Measurements from ENCODE around the gene PDE6D. TPM values are rescaled to one million over a fixed set of nuclear protein-coding genes. Genes with fewer than 3 reads are reported as not detected.

PDE6D gene
- total and polyA plus RNA-seq, 2 experiments from 2014 or later, result 35.2 to 55.6 TPM

DNA sequence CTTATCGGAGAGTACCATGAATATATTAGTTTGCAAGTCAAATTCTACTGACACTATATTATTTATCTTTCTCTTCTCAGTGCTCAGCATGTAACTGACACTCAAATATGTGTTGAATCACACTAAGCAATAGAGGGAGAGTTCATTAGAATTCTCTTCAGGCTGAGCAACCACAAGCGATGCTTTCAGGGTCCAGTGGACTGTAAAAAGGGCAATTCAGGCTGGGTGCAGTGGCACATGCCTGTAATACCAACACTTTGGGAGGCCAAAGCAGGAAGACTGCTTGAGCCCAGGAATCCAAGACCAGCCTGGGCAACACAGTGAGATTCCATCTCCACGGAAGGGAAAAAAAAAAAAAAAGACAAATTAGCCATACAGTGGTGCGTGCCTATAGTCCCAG lies 16.3 kb downstream of the PDE6D start:
- Histone ChIP-seq H3K79me2 (replicated peaks; ENCODE audit: insufficient read depth) (peaks cover 5% of the 10 kb centered on the region; the same call in 1 of the 2 replicates), H3K4me1 (ENCODE audit: insufficient read depth) (peaks cover 5% of the 10 kb centered on the region; the same call in 1 of the 2 replicates), H3K9me2 (ENCODE audit: insufficient read depth) (no peaks in the 10 kb centered on the region), H3K27me3 (ENCODE audit: insufficient read depth) (no peaks in the 10 kb centered on the region), H3K36me3 (ENCODE audit: insufficient read depth) (no peaks in the 10 kb centered on the region), H3K4me3 (no peak overlapping the region), H3K27ac (ENCODE audit: low read depth) (no peak overlapping the region), H3F3A (replicated peaks; ENCODE audit: low read depth) (0 out of 2 replicates have a peak, but pooled peaks cover 4% of the 10 kb centered on the region), H3K4me2 (no peak overlapping the region), H2AFZ (no peak overlapping the region), H4K20me1 (replicated peaks; ENCODE audit: insufficient read depth) (no peaks in the 10 kb centered on the region)
- DNase-seq (ENCODE audit: low spot score), result no peak
- Mint-ChIP-seq H3K27me3 (ENCODE audit: insufficient read depth, low read depth, poor library complexity) (no peaks in the 10 kb centered on the region), H3K36me3 (ENCODE audit: low read depth) (no peaks in the 10 kb centered on the region), H3K4me3 (no peak overlapping the region), H3K4me1 (peaks cover 10% of the 10 kb centered on the region; the same call in 2 of the 3 replicates), H3K27ac (peak overlapping the region; percentile 18; the same call in 1 of the 2 replicates), H3K9me3 (no peaks in the 10 kb centered on the region)
- no peak for ATAC-seq
- TF ChIP-seq ETS1 (IDR thresholded peaks at IDR 0.05) (no peak), CREB1 (CRISPR knock-in tag; IDR thresholded peaks at IDR 0.05; ENCODE audit: low read depth) (no peak), STAT1 (IDR thresholded peaks at IDR 0.05; ENCODE audit: unreplicated experiment) (no peak), NANOG (IDR thresholded peaks at IDR 0.05; ENCODE audit: borderline replicate concordance) (no peak), JUNB (IDR thresholded peaks at IDR 0.05; ENCODE audit: unreplicated experiment) (no peak), EZH2 (IDR thresholded peaks at IDR 0.05; ENCODE audit: low read depth, unreplicated experiment) (no peak), POLR2AphosphoS5 (IDR thresholded peaks at IDR 0.05; ENCODE audit: low read depth) (no peak), EZH2phosphoT487 (IDR thresholded peaks at IDR 0.05; ENCODE audit: unreplicated experiment) (no peak), ZNF331 (CRISPR knock-in tag; IDR thresholded peaks at IDR 0.05; ENCODE audit: low read depth) (no peak), ZNF114 (CRISPR knock-in tag; IDR thresholded peaks at IDR 0.05) (no peak)
- TF ChIP-seq, protein P1, sequence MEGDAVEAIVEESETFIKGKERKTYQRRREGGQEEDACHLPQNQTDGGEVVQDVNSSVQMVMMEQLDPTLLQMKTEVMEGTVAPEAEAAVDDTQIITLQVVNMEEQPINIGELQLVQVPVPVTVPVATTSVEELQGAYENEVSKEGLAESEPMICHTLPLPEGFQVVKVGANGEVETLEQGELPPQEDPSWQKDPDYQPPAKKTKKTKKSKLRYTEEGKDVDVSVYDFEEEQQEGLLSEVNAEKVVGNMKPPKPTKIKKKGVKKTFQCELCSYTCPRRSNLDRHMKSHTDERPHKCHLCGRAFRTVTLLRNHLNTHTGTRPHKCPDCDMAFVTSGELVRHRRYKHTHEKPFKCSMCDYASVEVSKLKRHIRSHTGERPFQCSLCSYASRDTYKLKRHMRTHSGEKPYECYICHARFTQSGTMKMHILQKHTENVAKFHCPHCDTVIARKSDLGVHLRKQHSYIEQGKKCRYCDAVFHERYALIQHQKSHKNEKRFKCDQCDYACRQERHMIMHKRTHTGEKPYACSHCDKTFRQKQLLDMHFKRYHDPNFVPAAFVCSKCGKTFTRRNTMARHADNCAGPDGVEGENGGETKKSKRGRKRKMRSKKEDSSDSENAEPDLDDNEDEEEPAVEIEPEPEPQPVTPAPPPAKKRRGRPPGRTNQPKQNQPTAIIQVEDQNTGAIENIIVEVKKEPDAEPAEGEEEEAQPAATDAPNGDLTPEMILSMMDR (conservative IDR thresholded peaks at IDR 0.05; ENCODE audit: low read depth in 2 of 2), result no peak
- TF ChIP-seq, protein P2, sequence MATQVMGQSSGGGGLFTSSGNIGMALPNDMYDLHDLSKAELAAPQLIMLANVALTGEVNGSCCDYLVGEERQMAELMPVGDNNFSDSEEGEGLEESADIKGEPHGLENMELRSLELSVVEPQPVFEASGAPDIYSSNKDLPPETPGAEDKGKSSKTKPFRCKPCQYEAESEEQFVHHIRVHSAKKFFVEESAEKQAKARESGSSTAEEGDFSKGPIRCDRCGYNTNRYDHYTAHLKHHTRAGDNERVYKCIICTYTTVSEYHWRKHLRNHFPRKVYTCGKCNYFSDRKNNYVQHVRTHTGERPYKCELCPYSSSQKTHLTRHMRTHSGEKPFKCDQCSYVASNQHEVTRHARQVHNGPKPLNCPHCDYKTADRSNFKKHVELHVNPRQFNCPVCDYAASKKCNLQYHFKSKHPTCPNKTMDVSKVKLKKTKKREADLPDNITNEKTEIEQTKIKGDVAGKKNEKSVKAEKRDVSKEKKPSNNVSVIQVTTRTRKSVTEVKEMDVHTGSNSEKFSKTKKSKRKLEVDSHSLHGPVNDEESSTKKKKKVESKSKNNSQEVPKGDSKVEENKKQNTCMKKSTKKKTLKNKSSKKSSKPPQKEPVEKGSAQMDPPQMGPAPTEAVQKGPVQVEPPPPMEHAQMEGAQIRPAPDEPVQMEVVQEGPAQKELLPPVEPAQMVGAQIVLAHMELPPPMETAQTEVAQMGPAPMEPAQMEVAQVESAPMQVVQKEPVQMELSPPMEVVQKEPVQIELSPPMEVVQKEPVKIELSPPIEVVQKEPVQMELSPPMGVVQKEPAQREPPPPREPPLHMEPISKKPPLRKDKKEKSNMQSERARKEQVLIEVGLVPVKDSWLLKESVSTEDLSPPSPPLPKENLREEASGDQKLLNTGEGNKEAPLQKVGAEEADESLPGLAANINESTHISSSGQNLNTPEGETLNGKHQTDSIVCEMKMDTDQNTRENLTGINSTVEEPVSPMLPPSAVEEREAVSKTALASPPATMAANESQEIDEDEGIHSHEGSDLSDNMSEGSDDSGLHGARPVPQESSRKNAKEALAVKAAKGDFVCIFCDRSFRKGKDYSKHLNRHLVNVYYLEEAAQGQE (IDR thresholded peaks at IDR 0.05; ENCODE audit: unreplicated experiment), result no peak
- TF ChIP-seq, protein P3, sequence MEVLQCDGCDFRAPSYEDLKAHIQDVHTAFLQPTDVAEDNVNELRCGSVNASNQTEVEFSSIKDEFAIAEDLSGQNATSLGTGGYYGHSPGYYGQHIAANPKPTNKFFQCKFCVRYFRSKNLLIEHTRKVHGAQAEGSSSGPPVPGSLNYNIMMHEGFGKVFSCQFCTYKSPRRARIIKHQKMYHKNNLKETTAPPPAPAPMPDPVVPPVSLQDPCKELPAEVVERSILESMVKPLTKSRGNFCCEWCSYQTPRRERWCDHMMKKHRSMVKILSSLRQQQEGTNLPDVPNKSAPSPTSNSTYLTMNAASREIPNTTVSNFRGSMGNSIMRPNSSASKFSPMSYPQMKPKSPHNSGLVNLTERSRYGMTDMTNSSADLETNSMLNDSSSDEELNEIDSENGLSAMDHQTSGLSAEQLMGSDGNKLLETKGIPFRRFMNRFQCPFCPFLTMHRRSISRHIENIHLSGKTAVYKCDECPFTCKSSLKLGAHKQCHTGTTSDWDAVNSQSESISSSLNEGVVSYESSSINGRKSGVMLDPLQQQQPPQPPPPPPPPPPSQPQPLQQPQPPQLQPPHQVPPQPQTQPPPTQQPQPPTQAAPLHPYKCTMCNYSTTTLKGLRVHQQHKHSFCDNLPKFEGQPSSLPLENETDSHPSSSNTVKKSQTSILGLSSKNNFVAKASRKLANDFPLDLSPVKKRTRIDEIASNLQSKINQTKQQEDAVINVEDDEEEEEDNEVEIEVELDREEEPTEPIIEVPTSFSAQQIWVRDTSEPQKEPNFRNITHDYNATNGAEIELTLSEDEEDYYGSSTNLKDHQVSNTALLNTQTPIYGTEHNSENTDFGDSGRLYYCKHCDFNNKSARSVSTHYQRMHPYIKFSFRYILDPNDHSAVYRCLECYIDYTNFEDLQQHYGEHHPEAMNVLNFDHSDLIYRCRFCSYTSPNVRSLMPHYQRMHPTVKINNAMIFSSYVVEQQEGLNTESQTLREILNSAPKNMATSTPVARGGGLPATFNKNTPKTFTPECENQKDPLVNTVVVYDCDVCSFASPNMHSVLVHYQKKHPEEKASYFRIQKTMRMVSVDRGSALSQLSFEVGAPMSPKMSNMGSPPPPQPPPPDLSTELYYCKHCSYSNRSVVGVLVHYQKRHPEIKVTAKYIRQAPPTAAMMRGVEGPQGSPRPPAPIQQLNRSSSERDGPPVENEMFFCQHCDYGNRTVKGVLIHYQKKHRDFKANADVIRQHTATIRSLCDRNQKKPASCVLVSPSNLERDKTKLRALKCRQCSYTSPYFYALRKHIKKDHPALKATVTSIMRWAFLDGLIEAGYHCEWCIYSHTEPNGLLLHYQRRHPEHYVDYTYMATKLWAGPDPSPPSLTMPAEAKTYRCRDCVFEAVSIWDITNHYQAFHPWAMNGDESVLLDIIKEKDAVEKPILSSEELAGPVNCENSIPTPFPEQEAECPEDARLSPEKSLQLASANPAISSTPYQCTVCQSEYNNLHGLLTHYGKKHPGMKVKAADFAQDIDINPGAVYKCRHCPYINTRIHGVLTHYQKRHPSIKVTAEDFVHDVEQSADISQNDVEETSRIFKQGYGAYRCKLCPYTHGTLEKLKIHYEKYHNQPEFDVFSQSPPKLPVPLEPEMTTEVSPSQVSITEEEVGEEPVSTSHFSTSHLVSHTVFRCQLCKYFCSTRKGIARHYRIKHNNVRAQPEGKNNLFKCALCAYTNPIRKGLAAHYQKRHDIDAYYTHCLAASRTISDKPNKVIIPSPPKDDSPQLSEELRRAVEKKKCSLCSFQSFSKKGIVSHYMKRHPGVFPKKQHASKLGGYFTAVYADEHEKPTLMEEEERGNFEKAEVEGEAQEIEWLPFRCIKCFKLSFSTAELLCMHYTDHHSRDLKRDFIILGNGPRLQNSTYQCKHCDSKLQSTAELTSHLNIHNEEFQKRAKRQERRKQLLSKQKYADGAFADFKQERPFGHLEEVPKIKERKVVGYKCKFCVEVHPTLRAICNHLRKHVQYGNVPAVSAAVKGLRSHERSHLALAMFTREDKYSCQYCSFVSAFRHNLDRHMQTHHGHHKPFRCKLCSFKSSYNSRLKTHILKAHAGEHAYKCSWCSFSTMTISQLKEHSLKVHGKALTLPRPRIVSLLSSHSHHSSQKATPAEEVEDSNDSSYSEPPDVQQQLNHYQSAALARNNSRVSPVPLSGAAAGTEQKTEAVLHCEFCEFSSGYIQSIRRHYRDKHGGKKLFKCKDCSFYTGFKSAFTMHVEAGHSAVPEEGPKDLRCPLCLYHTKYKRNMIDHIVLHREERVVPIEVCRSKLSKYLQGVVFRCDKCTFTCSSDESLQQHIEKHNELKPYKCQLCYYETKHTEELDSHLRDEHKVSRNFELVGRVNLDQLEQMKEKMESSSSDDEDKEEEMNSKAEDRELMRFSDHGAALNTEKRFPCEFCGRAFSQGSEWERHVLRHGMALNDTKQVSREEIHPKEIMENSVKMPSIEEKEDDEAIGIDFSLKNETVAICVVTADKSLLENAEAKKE (CRISPR knock-in tag; IDR thresholded peaks at IDR 0.05), result no peak

Data from GM23338 (cell line).